GM12864 (cell line): ENCODE data around the gene AFM.

ENCODE experiments used
- DNase-seq: peaks from one replicate; pipeline ENCODE4 v3.0.0-alpha.2; 2011; ENCODE audit warnings: low read depth
- H3K4me3 ChIP-seq: 2 replicates; pipeline ENCODE4 v1.5.1; 2011; ENCODE audit warnings: mild to moderate bottlenecking, low read depth, low read length, control low read depth
- CTCF ChIP-seq: IDR thresholded peaks from 2 replicates; pipeline ENCODE4 v1.5.1; 2011; ENCODE audit warnings: low read depth, mild to moderate bottlenecking, moderate library complexity, low read length, control low read depth, inconsistent platforms; ENCODE audit errors: missing control alignments

Gene AFM

GRCh38 chr4:73454920-73455319 is 26.6 kb upstream of the AFM start:
- H3K4me3 ChIP-seq = no peak overlapping the region
- DNase-seq = no peak
- TF ChIP-seq CTCF = no peak

GRCh38 chr4:73456177-73457022 is 25.1 kb upstream of the AFM start:
- H3K4me3 ChIP-seq = no peak overlapping the region
- no peak for DNase-seq
- TF ChIP-seq CTCF = no peak

GRCh38 chr4:73458184-73459047 is 23.1 kb upstream of the AFM start:
- H3K4me3 ChIP-seq = no peak overlapping the region
- no peak for TF ChIP-seq CTCF
- no peak for DNase-seq

- H3K4me3 ChIP-seq = no peak overlapping the region
- no peak for DNase-seq
Measured at GRCh38 chr4:73459048-73459421, 22.5 kb upstream of the AFM start.

GRCh38 chr4:73460913-73461522 is 20.5 kb upstream of the AFM start:
- DNase-seq = no peak
- no peak for TF ChIP-seq CTCF
- H3K4me3 ChIP-seq = no peak overlapping the region

More at GRCh38 chr4:73459048-73459421, 22.5 kb upstream of the AFM start:
- TF ChIP-seq CTCF = no peak

- no peak for TF ChIP-seq CTCF
- H3K4me3 ChIP-seq = no peak overlapping the region
- no peak for DNase-seq
Measured at GRCh38 chr4:73468170-73468569, 13.4 kb upstream of the AFM start.
